ENCODE measurements around the gene TNIK. TPM values are rescaled to one million over a fixed set of nuclear protein-coding genes. Genes with fewer than 3 reads are reported as not detected.
A peak's percentile ranks its signal among the peaks of the same experiment; 100 is the strongest.

The TNIK gene
- total RNA-seq, 6 experiments from 2014 or later = 10.6 to 17.2 (median 11.8) TPM

DNA sequence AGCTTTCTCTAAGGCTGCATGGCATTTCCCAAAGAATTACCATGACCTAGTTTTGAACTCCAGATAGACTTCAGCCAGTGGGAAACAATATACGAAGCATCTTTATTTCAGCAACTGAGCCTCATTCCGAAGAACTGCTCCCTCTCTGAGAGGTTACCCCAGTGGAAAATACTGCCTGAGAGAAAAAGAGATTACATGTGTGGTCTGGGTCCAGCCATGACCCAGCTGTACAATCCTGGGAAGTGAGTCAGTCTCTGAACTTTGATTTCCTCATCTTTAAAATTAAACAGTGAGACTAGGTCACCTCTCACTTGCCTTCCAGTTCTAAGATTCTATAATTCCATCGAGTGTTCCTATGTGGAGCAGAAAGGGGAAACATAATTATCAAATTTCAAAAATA is 42.4 kb downstream of the TNIK start:
- Mint-ChIP-seq H3K9me3 (no peaks in the 10 kb centered on the region), H3K27ac (peak overlapping the region; percentile 85)
- TF ChIP-seq, protein P1, sequence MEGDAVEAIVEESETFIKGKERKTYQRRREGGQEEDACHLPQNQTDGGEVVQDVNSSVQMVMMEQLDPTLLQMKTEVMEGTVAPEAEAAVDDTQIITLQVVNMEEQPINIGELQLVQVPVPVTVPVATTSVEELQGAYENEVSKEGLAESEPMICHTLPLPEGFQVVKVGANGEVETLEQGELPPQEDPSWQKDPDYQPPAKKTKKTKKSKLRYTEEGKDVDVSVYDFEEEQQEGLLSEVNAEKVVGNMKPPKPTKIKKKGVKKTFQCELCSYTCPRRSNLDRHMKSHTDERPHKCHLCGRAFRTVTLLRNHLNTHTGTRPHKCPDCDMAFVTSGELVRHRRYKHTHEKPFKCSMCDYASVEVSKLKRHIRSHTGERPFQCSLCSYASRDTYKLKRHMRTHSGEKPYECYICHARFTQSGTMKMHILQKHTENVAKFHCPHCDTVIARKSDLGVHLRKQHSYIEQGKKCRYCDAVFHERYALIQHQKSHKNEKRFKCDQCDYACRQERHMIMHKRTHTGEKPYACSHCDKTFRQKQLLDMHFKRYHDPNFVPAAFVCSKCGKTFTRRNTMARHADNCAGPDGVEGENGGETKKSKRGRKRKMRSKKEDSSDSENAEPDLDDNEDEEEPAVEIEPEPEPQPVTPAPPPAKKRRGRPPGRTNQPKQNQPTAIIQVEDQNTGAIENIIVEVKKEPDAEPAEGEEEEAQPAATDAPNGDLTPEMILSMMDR (IDR thresholded peaks at IDR 0.05) = no peak

DNA sequence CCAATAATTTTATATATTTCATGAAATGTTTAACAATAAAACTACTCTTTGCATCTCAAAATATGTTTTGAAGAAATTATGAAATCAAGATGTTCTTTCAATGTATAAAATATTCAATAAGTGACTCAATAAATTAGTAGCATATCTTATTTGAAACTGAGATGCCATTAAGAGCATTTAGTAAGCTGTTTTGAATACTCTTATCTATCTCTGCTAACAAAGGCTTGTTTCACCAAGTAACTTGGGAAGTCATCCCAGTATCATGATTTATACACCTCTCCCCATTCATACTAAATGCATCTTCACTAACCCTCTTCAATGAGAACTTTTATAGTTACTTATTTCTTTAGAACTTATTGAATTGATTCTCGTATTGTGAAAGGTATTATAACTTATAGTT is 43.1 kb downstream of the TNIK start:
- no peak overlapping the region for H3K4me3 Mint-ChIP-seq
- H3K27me3 Mint-ChIP-seq (ENCODE audit: insufficient read depth) = no peaks in the 10 kb centered on the region
- TF ChIP-seq, protein P1 (IDR thresholded peaks at IDR 0.05) = no peak
- peaks cover 48% of the 10 kb centered on the region for H3K4me1 Mint-ChIP-seq (ENCODE audit: low read depth)
- H3K27ac Mint-ChIP-seq = peak overlapping the region; percentile 85; the same call in 1 of the 2 replicates
- no peak for DNase-seq
- peaks cover 7% of the 10 kb centered on the region; the same call in 1 of the 2 replicates for H3K36me3 Mint-ChIP-seq (ENCODE audit: low read depth)
- no peaks in the 10 kb centered on the region for H3K9me3 Mint-ChIP-seq

More for the DNA sequence above, 42.4 kb downstream of the TNIK start:
- Mint-ChIP-seq H3K27me3 (ENCODE audit: insufficient read depth) (no peaks in the 10 kb centered on the region), H3K4me1 (ENCODE audit: low read depth) (peaks cover 48% of the 10 kb centered on the region), H3K4me3 (peak overlapping the region; percentile 54), H3K36me3 (ENCODE audit: low read depth) (peaks cover 7% of the 10 kb centered on the region; the same call in 1 of the 2 replicates)
- DNase-seq = peak; percentile 61

DNA sequence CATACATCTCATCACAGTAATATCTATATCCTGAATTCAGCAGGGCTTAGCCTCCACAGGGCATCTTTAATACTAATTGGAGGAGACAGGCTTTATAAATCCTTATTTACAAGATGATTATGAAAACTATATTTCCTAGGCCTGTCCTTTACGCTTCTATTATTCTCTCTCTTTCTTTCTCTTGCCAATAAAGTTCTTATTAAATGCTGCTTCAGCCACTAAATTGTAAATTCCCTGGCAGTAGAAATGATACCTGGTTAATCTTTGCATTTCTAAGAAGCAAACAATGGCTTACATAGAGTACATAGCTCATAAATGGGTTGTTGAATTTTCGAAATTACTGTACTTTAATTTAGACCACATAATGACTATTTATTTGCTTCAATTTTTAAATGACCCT is 43.5 kb downstream of the TNIK start:
- no peaks in the 10 kb centered on the region for H3K9me3 Mint-ChIP-seq
- H3K4me1 Mint-ChIP-seq (ENCODE audit: low read depth) = peaks cover 48% of the 10 kb centered on the region
- no peak for DNase-seq
- no peaks in the 10 kb centered on the region for H3K27me3 Mint-ChIP-seq (ENCODE audit: insufficient read depth)
- TF ChIP-seq, protein P1 (IDR thresholded peaks at IDR 0.05) = no peak
- H3K27ac Mint-ChIP-seq = no peak overlapping the region
- H3K36me3 Mint-ChIP-seq (ENCODE audit: low read depth) = peaks cover 7% of the 10 kb centered on the region; the same call in 1 of the 2 replicates
- H3K4me3 Mint-ChIP-seq = no peak overlapping the region

DNA sequence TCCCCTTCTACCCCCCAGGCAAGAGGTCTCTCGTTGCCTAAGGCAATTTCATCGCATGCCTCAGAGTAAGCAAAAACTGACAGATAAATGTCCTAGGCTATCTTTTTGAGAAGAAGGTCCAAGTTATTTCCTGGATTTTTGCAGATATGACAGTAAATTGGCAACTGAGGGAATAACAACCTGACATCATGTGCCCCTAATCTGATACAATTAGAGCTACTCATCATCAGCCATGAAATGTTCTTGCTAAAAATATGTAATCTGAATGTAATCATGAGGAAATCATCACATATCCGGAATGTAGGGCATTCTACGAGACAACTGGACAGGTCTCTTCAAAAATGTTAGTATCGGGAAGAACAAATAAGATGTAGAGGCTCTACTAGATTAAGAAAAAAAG is 44.1 kb downstream of the TNIK start:
- TF ChIP-seq, protein P1 (IDR thresholded peaks at IDR 0.05) = no peak
- Mint-ChIP-seq H3K27me3 (ENCODE audit: insufficient read depth) (no peaks in the 10 kb centered on the region), H3K9me3 (no peaks in the 10 kb centered on the region), H3K4me3 (no peak overlapping the region), H3K4me1 (ENCODE audit: low read depth) (peaks cover 48% of the 10 kb centered on the region), H3K36me3 (ENCODE audit: low read depth) (peaks cover 7% of the 10 kb centered on the region; the same call in 1 of the 2 replicates), H3K27ac (no peak overlapping the region)
- no peak for DNase-seq

DNA sequence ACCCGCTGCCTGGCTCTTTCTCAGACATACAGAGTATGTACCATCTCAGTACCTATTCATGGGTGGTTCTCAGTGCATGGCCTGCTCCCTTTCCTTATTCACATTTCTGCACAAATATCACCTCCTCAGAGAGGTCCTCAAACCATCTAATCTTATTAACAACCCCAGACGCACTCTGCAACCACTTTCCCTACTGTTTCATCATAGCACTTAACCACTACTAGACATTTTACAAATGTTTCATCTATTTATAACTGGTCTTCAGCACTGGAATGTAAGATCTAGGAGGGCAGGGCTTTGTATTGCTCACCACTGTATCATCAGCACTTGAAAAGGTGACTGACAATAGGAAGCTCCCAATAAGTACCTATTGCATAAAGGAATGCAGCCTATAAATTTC is 45.1 kb downstream of the TNIK start:
- peaks cover 7% of the 10 kb centered on the region; the same call in 1 of the 2 replicates for H3K36me3 Mint-ChIP-seq (ENCODE audit: low read depth)
- H3K4me1 Mint-ChIP-seq (ENCODE audit: low read depth) = peaks cover 48% of the 10 kb centered on the region
- no peak overlapping the region; the same call in 1 of the 2 replicates for H3K27ac Mint-ChIP-seq
- H3K4me3 Mint-ChIP-seq = no peak overlapping the region
- TF ChIP-seq, protein P1 (IDR thresholded peaks at IDR 0.05) = no peak
- no peaks in the 10 kb centered on the region for H3K27me3 Mint-ChIP-seq (ENCODE audit: insufficient read depth)
- H3K9me3 Mint-ChIP-seq = no peaks in the 10 kb centered on the region
- peak; percentile 59 for DNase-seq

Measured in HFFc6 (cell line).